Measurements from ENCODE around the gene MMAB. TPM values are rescaled to one million over a fixed set of nuclear protein-coding genes. Genes with fewer than 3 reads are reported as not detected.

The MMAB gene
- 10 to 100 TPM; 12.2 to 28.9 (median 23.5) TPM for total RNA-seq
- polyA plus RNA-seq = 10 to 100 TPM; 36.6 to 79.6 (median 64.3) TPM

DNA sequence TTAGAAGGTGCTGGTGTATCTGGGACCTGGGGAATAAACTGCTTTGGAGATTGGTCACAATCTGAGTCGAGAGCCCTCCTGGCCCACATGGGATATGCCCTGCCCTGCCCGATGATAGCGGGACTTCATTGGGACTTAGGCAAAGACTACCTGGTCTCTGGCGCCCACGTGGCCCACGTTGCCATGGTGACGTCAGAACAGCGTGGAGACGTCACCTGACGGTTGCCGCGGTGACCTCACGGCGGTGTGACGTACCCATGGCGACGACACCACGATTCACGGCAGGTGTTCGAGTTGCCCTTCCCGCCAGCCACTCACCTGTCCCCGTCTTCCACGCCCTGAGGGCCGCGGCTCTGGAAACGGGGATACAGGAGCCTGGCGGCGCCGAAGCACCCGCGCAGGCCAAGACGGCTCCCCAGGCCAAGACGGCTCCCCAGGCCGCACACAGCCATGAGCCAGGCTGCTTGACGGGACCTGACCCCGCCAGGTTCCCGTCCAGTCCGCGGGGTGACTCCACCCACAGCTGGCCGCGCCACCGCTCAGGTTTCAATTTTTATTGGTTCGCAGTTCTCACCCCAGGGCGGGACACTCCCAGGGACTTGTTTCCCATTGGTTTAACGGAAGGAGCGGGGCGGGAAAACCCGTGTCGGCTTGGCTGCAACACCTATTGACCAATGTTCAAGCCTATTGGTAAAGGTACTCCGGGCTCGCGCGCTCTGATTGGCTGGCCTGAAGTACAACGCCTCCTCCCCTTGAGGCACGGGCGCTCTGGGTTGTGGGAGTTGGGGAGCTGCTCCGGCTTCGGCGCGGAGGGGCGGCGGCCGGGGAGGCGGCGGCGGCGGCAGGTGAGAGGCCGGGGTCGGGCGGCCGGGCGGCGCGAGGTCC lies at the start of gene MMAB, which contains the start of gene MVK:
MMAB (minus strand) TSS at position 476 of the 885 bp plus-strand sequence; CDS start at position 452, 24 bp downstream.
MVK (plus strand) TSS at position 766 of the 885 bp plus-strand sequence. CDS start 1,029 bp downstream, outside the sequence.
- peaks cover 0 to 20% (median 17%) of the 10 kb centered on the region in 4 donors for H3K4me1 ChIP-seq
- WGBS, 2 donors = 1% methylated on average over 74 of the region's 74 CpGs
- intact Hi-C loops (cut with DNase I) = loop anchor here (10.0 kb wide), 1 partner anchor 312 kb away; the partner anchor contains the start of gene GLTP

DNA sequence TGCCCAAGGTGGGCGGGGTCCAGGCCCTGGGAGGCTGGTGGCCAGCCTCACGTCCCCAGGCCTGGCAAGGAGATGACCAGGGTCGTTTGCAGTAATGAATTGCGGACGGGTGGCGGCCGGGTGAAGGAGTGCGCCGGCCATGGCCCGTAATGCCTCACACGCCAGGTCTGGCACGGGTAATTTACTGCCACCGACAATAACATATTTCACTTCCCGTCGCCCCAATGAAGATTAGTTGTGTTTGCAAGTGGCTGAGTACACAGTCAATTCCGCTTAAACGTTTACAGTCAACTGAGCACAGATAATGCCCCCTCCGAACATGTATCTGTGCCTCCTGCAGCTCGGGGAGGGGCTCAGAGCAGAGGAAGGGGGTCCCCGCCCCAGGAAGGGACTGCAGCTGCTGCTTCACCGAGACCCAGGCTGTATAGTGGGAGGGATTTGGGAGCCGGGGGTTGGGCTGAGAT lies 48.6 kb upstream of the MMAB start:
- intact Hi-C loops (cut with DNase I) = no loop called here
- no peak overlapping the region for H3K27ac ChIP-seq
- WGBS, 2 donors = 3 to 14% methylated on average over 22 of the region's 22 CpGs
- no peak for TF ChIP-seq POLR2AphosphoS5 (IDR thresholded peaks at IDR 0.05)
- TF ChIP-seq, protein P1, sequence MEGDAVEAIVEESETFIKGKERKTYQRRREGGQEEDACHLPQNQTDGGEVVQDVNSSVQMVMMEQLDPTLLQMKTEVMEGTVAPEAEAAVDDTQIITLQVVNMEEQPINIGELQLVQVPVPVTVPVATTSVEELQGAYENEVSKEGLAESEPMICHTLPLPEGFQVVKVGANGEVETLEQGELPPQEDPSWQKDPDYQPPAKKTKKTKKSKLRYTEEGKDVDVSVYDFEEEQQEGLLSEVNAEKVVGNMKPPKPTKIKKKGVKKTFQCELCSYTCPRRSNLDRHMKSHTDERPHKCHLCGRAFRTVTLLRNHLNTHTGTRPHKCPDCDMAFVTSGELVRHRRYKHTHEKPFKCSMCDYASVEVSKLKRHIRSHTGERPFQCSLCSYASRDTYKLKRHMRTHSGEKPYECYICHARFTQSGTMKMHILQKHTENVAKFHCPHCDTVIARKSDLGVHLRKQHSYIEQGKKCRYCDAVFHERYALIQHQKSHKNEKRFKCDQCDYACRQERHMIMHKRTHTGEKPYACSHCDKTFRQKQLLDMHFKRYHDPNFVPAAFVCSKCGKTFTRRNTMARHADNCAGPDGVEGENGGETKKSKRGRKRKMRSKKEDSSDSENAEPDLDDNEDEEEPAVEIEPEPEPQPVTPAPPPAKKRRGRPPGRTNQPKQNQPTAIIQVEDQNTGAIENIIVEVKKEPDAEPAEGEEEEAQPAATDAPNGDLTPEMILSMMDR (IDR thresholded peaks at IDR 0.05) = no peak
- H3K4me1 ChIP-seq = no peaks in the 10 kb centered on the region
- H3K9me3 ChIP-seq = no peaks in the 10 kb centered on the region
- H3K36me3 ChIP-seq = no peaks in the 10 kb centered on the region
- peaks cover 0 to 7% (median 5%) of the 10 kb centered on the region in 3 donors for H3K27me3 ChIP-seq
- no peak overlapping the region for H3K4me3 ChIP-seq
- no peak for DNase-seq

More for the DNA sequence above, at the start of gene MMAB, which contains the start of gene MVK:
- Histone ChIP-seq H3K4me3 (peak within 1 kb of the TSS; percentile 73 to 85 (median 80)), H3K9me3 (no peaks in the 10 kb centered on the region), H3K27me3 (no peaks in the 10 kb centered on the region), H3K36me3 (peaks cover 0 to 56% (median 4%) of the 10 kb centered on the region in 4 donors), H3K27ac (peak within 1 kb of the TSS; percentile 73 to 85 (median 81))
- TF ChIP-seq, protein P1 (IDR thresholded peaks at IDR 0.05) = no peak
- TF ChIP-seq POLR2AphosphoS5 (IDR thresholded peaks at IDR 0.05) = peak in 3 of 4 donors; percentile 77 to 88 (median 86)
- peak in 1 of 2 donors; percentile 58 for TF ChIP-seq POLR2A (IDR thresholded peaks at IDR 0.05)
- peak in 1 of 4 donors; percentile 23 for TF ChIP-seq EP300 (IDR thresholded peaks at IDR 0.05)
- DNase-seq = peak; percentile 100

DNA sequence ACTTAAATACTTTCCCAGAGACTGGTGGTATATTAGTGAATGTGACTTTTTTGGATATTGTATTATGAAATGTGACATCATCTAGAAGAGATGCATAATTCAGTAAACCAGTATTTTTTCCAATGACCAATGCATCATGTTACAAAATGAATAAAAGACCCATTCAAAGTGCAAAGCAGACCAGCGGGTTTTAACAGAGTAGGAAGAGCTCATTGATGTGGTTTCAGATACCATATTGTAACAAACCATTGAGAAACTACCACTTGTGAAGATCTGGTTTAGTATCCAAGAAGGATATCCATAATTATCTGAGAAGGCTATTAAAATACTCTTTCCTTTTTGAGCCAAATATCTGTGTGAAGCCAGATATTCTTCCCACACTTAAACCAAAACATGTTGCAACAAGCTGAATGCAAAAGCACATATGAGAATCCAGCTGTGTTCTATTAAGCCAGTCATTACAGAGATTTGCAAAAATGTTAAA lies 47.9 kb upstream of the MMAB start:
- no peaks in the 10 kb centered on the region for H3K9me3 ChIP-seq
- no peaks in the 10 kb centered on the region for H3K4me1 ChIP-seq
- intact Hi-C loops (cut with DNase I) = no loop called here
- TF ChIP-seq, protein P1 (IDR thresholded peaks at IDR 0.05) = no peak
- TF ChIP-seq POLR2A (IDR thresholded peaks at IDR 0.05) (no peak), EP300 (IDR thresholded peaks at IDR 0.05) (no peak), POLR2AphosphoS5 (IDR thresholded peaks at IDR 0.05) (no peak)
- peaks cover 0 to 5% (median 3%) of the 10 kb centered on the region in 3 donors for H3K27me3 ChIP-seq
- WGBS, 2 donors = 64 to 68% methylated on average over 1 of the region's 1 CpG
- H3K4me3 ChIP-seq = no peak overlapping the region
- DNase-seq = no peak
- H3K36me3 ChIP-seq = no peaks in the 10 kb centered on the region
- H3K27ac ChIP-seq = no peak overlapping the region

DNA sequence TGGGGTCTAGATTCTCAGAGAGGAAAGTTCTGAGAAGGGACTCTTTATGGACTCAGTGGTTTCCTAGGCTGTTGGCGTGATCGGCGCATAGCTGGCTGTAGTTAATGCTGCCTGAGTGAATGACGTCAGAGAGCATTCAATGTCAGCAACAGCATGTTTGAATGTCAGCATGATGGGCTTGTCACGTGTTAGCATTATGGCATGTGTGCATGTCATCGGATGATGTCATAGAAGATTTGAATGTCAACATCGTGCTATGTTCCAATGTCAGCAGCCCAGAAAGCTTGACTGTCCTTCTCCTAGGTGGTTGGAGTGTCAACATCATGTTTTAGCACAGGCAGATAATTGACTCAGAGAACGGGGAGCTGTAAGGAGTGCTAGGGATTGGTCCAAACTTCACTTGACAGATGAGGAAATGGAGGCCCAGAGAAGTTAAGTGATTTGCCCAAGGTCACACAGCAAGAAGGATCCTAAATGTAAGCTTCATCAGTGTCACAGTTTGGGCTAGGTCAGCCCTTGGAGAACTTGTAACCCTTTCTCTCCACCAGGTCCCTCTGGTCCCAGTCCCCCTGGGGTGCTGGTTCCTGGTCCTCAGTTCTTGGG lies 45.8 kb upstream of the MMAB start:
- WGBS, 2 donors = 87 to 90% methylated on average over 8 of the region's 8 CpGs
- Histone ChIP-seq H3K4me3 (no peak overlapping the region), H3K27ac (no peak overlapping the region), H3K4me1 (no peaks in the 10 kb centered on the region), H3K27me3 (peaks cover 0 to 10% (median 0%) of the 10 kb centered on the region in 3 donors), H3K9me3 (no peaks in the 10 kb centered on the region), H3K36me3 (no peaks in the 10 kb centered on the region)
- TF ChIP-seq POLR2AphosphoS5 (IDR thresholded peaks at IDR 0.05) (no peak), EP300 (IDR thresholded peaks at IDR 0.05) (no peak), POLR2A (IDR thresholded peaks at IDR 0.05) (no peak)
- TF ChIP-seq, protein P1 (IDR thresholded peaks at IDR 0.05) = no peak
- no peak for DNase-seq
- intact Hi-C loops (cut with DNase I) = no loop called here
